Activated CD8-positive, alpha-beta memory T cell treated with anti-CD3 and anti-CD28 coated beads for 48 hours (primary cell): ENCODE data around the gene DTNBP1.

Experiments used
- DNase-seq, 3 experiments: peaks; one replicate each; pipeline ENCODE4 v3.0.0-alpha.2; 2020; ENCODE audit warnings: low read depth in 2 of 3, low spot score in 2 of 3

The DTNBP1 gene

DNA sequence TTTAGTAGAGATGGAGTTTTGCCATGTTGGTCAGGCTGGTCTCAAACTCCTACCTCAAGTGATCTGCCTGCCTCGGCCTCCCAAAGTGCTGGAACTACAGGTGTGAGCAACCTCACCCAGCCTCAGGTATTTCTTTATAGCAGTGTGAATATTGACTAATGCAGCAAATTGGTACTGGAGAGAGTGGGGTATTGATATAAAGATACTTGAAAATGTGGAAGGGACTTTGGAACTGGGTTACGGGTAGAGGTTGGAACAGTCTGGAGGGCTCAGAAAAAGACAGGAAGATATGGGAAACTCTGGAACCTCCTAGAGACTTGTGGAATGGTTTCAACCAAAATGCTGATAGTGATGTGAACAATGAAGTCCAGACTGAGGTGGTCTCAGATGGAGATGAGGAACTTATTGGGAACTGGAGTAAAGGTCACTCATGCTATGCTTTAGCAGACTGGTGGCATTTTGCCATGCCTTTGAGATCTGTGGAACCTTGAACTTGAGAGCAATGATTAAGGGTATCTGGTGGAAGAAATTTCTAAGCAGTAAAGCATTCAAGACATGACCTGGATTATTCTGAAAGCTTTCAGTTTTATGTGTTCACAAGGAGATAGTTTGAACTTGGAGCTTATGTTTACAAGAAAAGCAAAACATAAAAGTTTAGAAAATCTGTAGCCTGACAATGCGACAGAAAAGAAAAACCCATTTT lies 127.2 kb downstream of the DTNBP1 start:
- no peak for DNase-seq

- DNase-seq, result no peak
These were observed 127.9 kb downstream of the DTNBP1 start for GRCh38 chr6:15534974-15535373.

DNA sequence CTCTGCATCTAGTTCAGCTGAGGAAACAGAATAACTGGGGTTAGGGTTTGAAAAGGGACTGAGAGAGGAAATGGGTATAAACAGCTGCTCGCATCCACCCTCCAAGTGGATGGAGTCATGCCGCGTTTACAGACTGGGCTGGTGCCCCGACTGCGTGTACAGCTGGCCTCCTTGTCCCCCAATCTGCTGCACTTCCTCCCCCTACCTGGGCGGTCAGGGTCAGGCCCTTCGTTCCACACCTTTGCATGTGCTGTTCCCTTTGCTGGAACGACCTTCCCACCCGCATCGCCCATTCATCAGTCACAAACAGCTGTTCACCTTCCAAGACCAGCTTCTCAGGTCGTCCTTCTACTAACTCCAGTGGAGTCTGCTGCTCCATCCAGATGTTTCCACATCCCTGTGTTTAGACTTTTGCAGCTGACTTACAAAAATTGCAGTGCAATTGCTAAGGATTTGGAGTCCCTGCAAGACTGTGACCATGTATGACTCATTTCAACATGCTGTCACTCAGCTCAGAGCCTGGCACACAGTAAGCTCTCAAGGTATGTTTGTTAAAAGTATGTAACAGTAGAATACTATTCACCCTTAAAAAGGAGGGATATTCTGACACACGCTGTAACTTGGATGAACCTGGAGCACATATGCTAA lies 129.3 kb downstream of the DTNBP1 start:
- no peak for DNase-seq

GRCh38 chr6:15531973-15532372 lies 130.9 kb downstream of the DTNBP1 start:
- DNase-seq, result no peak

DNA sequence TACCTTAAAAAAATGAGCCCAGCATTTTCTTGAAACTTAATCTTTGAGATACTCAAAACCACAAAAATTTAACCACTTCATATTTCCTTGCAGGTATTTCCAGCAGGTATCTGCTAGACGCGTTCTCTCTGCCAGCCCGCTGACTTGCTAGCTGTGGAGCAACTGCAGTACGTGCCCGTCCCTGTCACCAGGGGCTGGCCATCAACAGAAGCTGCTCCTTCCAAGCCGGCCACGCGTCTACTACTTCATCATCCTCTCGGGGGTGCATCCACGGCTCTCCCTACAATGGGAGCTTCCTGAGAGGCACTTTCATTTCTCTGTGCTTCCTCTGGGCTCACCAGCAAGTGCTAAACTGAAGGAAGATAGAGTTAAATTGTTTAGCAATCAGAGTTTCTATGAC lies 132.4 kb downstream of the DTNBP1 start:
- no peak for DNase-seq

DNA sequence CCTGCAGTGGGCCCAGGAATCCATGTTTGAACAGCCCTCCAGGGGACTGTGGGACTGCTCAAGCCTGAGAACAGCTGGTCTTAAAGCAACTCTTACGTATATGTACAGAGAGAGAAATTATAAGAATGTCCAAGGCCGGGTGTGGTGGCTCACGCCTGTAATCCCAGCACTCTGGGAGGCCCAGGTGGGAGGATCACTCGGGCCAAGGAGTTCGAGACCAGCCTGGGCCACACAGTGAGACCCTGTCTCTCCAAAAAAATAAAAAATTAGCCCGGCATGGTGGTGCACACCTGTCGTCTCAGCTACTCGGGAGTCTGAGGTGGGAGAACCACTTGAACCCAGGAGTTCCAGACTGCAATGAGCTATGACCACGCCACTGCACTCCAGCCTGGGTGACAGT lies 134.0 kb downstream of the DTNBP1 start:
- DNase-seq, result no peak

GRCh38 chr6:15527838-15528617 lies 134.8 kb downstream of the DTNBP1 start:
- DNase-seq, result no peak

DNA sequence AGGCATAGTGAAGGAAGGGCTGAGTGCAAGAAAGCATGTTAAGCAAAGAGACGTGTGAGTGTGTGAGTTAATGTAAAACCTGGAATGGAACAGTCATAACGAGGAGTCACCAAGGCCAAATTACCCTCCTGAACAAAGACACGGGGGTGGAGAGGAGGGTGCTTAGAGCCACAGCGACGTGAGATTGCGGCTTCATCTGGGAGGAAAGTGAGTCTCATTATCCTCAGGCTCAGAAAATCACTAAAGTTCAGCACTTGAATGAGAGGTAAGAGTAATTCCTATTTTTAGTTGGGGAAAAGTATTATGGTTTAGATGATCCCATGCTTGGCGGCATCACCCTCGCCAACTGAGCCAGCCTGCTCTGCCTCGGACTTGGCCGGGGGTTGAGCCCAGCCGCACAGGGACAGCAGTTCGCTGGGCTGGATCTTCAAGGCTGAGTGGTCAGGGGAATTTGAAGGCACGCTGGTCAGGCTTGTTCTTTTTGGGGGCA lies 136.6 kb downstream of the DTNBP1 start:
- no peak for DNase-seq

DNA sequence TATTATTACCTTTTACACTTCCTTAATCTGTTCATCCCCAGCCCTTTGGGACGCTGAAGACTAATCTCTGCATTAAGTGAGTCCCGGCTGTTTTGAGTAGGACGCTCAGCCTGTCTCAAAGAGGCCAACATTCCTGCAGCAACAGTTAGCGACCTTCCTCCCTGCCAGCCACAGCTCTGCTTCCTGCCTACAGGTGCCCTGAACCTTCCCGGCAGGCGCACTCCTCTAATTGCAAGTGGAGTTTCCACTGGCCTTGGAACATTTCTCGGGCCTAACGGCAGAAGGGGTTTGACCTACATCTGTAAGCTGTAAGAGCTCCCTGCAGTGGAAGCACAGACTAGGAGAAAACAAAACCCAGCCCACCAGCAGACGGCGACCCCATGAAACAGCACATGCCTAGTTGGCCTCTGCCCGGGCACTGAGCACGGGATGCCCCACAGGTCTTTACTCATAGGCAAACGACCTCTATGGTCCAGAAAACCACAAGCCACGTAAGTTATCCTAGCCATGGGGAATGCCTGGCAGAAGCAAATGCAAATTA lies 137.9 kb downstream of the DTNBP1 start:
- no peak for DNase-seq

- no peak for DNase-seq
These were observed 138.9 kb downstream of the DTNBP1 start for GRCh38 chr6:15523679-15524630.

DNA sequence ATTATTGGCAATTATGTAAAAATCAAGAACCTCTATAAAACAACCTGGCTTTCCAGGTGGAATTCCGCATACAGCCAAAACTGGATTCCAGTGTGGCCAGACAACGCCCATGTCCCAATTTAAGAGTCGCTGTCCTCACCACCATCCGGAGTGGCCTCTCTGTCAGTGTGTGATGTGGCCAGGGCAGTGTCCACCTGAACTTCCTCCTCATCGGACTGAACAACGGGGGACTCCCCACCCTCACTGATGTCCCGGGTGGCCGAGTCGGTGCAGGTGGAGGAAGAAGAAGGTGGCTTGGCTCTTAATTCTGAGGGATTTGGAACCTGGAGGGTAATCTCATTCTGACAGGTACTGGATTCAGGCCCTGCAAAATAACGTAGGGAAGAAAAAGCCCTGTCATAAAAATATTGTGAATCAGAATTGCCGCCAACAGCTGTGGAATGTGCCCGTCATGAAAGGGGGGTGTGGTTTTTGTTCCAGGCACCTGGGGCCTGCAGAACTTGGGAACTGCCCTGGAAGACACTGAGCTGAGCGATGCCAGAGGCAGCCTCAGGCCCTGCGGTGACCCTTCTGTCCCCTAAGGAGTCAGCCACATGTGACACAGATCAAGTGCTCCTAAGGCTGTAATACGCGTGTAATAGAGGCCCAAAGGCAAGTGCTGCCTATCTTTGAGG lies 139.8 kb downstream of the DTNBP1 start:
- DNase-seq, result no peak

DNA sequence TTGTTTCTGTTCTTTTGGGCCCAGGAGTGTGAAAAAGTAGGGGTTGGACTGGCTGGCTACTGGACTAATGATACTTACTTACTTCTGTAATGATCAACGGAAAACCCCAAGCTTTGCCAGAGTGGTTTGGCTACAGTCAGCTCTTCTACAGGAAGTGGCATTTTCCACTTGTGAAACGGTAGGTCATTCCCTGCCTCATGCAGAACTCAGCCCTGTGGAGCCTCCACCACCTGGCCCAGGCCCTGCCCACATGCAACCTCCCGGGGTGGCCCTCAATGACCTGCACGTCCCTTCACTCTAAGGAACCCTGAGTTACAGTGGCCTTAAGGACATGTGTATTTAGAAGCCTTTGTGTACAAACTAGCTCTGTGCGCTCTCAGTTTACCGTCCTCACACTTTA lies 140.4 kb downstream of the DTNBP1 start:
- DNase-seq, result no peak

- DNase-seq, result no peak
These were observed 140.8 kb downstream of the DTNBP1 start for GRCh38 chr6:15522026-15522425.

GRCh38 chr6:15521582-15521981 lies 141.2 kb downstream of the DTNBP1 start:
- no peak for DNase-seq

- no peak for DNase-seq
These were observed 142.1 kb downstream of the DTNBP1 start for GRCh38 chr6:15520626-15521203.

DNA sequence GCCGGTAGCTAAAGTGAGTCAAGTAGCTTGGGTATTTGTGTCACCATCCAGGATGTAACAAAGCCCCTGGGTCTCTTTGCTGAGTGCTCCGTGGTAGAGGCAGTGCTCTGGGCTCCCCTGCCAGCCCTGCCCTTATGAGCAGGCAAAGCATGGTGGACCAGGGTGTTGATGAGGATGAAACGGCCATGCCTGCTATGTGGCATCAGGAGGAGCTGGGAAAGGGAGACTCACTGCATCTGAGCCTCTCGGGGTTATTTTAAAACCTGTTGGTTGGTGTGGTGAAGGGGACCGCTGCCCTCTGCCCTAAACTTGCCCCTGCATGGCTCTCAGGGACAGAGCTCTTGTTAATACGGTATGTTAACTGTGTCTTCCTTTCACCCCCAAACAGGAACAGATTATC lies 143.1 kb downstream of the DTNBP1 start:
- DNase-seq, result no peak

GRCh38 chr6:15518878-15519277 lies 143.9 kb downstream of the DTNBP1 start:
- no peak for DNase-seq

GRCh38 chr6:15518057-15518456 lies 144.8 kb downstream of the DTNBP1 start:
- no peak for DNase-seq

GRCh38 chr6:15517600-15517999 lies 145.2 kb downstream of the DTNBP1 start:
- DNase-seq, result no peak
